Gastroesophageal sphincter (tissue), 3 donors: ENCODE data around the gene NET1.

Experiments
- POLR2A ChIP-seq, 2 donors: fragments of 450-650 bp; IDR thresholded peaks; one replicate each; pipeline ENCODE4 v1.6.1; 2017; ENCODE audit warnings: antibody characterized with exemption in 2 of 2, mild to moderate bottlenecking in 2 of 2, moderate library complexity in 1 of 2
- POLR2AphosphoS5 ChIP-seq: sonication (generic); formaldehyde crosslinking; IDR thresholded peaks from one replicate; pipeline ENCODE4 v1.6.1; 2017; ENCODE audit warnings: antibody characterized with exemption
- TF ChIP-seq, protein P1 (sequence below), 4 experiments: fragments of 200-600 bp in 2 of 4; fragments of 450-650 bp in 2 of 4; sonication (generic) in 1 of 4; IDR thresholded peaks; one replicate each; pipeline ENCODE4 v1.5.1; 2017 to 2019; ENCODE audit warnings: antibody characterized with exemption in 4 of 4, mild to moderate bottlenecking in 2 of 4, moderate library complexity in 2 of 4

DNA sequence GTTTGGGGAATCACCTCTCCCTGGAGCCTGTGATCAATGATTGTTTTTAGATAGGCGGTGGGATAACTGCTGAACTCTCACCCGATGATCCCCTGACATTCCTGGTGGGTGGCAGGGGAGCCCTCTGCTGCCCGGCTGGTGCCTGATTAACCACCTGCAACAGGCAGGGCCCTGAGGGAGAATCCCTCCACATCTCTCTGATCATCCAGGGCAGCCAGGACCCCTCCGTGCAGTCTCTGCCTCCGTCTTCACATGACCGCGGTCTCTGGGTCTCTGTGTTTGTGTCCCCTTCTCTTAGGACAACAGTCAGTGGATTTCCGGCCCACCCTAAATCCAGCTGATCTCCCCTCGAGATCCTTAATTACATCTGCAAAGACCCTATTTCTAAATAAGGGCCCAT lies 69.7 kb downstream of the NET1 start:
- TF ChIP-seq, protein P1, sequence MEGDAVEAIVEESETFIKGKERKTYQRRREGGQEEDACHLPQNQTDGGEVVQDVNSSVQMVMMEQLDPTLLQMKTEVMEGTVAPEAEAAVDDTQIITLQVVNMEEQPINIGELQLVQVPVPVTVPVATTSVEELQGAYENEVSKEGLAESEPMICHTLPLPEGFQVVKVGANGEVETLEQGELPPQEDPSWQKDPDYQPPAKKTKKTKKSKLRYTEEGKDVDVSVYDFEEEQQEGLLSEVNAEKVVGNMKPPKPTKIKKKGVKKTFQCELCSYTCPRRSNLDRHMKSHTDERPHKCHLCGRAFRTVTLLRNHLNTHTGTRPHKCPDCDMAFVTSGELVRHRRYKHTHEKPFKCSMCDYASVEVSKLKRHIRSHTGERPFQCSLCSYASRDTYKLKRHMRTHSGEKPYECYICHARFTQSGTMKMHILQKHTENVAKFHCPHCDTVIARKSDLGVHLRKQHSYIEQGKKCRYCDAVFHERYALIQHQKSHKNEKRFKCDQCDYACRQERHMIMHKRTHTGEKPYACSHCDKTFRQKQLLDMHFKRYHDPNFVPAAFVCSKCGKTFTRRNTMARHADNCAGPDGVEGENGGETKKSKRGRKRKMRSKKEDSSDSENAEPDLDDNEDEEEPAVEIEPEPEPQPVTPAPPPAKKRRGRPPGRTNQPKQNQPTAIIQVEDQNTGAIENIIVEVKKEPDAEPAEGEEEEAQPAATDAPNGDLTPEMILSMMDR (IDR thresholded peaks at IDR 0.05): no peak
- TF ChIP-seq POLR2AphosphoS5 (no peak), POLR2A (IDR thresholded peaks at IDR 0.05) (no peak)
